Stimulated activated CD4-positive, alpha-beta T cell treated with anti-CD3 and anti-CD28 coated beads, TNF-alpha, amount 100 ng/mL, for 48 hours (primary cell): Measurements from ENCODE around the gene HDAC11.
A peak's percentile ranks its signal among the peaks of the same experiment; 100 is the strongest.
"Not testable (repeated sequence)": the region's sequence is repeated elsewhere in the genome, so short reads cannot be mapped to it uniquely, and the experiment has no call there.

ENCODE experiments used
- DNase-seq, 3 donors: peaks; one replicate each; pipeline ENCODE4 v3.0.0-alpha.2; 2020; ENCODE audit warnings: low read depth in 3 of 3

Gene HDAC11

DNA sequence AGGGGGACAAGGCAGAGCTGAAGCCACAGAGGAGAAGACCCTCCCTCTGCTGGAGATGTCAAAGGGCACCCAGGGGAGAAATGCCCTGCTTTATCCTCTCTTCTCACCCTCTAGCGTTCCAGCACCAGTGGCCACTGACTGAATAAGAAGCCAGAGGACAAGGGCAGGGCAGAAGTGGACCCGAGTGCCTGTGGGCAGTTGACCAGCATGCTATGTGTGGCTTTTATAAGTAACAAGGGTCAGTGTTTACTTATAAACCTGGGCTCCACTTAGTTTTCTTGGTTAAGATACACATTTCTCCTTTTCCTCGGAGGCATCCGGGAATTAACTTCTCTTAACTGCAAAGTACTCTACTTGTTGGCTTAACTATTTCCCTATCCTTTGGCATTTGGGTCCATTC lies 13.3 kb upstream of the HDAC11 start:
- no peak for DNase-seq

DNA sequence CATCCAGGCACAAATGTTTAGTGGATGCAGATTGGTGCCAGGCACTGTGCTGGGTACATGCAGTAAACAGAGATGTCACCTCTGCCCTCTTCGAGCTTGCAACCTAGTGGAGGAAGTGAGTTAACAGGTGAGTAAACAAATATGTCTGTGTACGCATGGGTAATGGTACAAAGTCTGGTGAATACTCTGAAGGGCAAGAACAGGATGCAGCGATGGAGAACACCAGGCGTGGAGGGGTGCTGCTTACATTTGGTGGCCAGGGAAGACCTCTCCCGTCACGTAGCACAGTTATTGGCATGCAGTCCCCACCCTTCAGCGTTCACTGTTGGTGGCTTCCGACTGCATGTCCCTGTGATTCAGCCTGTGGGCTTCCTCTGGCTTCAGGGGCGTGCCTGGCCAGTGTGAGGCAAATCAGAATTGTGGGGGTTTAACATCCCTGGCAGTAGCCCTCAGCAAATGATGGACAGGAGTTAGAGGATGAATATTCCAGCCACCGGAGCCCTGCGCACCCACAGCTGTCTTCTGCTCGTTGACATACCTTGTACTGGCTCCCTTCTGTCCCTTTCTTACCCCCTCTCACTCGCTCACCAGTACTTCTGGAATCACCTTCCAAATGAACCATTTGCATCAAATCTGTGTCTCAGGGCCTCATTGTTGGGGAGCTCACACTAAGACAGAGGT lies 9.1 kb upstream of the HDAC11 start:
- DNase-seq, result no peak

DNA sequence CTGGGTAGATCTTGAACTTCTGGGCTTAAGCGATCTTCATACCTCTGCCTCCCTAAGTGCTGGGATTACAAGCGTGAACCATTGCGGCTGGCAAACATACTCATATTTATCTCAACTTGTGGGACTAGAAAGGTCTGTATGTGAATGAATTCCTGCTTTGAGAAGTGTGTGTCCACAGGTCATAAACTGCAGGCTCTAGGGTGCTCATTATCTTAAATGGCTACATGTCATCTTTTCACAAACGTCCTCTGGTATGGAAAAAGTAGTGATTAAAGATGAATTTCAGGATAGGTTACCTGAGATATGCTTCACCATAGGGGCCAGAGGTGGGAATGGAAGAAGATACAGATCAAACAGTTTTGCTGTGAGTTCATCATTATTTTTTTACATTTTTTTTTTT lies 7.8 kb upstream of the HDAC11 start:
- no peak for DNase-seq

DNA sequence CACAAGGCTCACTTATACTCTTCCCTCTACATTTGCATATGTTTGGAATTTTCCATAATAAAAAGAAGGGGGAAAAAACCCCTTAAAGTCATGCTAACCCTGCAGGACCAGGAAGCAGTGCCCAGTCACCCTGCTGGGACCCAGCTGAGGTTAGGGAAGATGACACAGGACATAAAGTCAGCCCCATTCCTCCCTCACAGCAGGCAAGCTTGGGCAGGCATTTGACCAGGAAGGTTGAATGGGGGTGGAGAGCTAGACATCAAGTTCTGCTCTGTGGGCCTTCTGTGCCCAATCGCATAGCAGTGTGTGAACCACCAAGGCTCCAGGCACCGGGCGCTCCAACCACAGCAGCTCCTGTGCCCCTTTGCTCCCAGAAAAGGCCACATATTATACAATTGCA lies 7.1 kb upstream of the HDAC11 start:
- DNase-seq, result no peak

DNA sequence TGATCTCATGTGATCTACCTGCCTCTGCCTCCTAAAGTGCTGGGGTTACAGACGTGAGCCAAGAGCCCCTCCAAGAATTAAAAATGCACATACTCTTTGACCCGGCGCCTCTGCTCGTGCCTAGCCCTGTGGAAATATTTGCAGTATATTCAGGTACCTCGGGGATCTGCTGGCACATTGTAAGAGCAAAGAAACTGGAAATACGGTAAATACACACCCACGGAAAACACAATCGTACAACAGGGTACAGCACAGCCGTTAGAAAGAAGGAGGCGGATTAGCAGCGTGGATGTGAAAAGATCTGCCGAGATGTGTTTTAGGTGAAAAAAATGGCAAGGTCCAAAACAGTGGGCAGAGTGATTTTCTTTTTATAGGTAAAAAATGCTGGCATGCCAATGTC lies 6.1 kb upstream of the HDAC11 start:
- no peak for DNase-seq

DNA sequence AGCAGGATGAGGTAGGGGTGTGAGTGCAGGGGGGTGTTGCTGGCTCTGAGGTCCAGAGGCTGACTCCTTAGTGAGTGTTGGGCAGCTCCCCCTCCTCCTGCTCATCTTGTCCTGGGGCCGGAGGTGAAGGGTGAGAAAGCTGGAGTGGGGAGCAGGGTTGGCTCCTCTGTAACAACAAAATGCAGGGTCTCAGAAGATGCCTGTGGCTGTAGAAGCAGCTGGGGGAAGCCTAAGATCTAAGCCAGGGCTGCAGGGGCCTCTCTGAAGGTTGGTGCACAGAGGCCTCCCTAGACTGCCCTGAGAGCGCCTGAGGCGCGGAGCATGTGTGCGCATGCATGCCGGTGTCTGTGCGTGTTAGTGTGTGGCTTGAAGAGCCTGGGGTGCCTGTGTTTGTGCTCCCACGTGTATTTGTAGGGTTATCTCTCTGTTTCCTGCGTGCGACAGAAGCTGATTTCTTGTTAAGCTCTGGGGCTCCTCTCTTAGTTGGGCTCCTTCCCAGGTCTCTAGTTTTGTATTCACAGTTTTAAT lies 5.3 kb upstream of the HDAC11 start:
- DNase-seq, result no peak

DNA sequence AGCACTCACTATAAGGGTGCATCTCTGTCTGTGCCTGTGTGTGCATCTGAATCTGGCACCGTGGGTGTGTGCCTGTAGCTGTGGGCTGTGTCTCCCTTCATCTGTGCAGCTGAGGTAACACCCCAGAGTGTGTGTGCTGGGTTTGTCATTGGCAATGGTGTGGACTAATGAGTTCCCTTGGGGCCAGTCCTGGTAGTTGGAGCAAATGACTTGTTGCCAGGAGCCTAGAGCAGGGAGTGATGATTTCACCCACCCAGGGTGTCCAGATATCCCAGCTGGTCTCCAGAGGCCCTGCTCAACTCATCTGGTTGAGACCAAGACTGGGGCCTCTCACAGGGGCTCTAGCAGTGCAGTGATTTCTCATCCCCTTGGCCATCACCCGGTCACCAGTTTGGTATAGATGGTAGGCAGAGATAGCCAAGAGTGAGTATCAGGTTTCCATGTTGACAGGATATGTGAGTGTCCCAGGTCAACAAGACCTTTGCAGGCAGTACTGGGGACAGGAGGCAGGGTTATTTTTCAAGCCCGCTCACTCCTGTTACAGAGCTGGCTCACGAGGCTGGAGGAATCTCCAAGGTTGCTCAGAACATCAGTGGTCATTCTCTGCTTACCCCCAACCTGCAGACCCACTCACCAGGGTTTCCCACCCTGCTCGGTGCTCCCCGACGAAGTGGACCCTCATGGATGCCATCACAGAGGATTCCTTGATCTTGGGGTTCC lies 4.1 kb upstream of the HDAC11 start:
- no peak for DNase-seq

DNA sequence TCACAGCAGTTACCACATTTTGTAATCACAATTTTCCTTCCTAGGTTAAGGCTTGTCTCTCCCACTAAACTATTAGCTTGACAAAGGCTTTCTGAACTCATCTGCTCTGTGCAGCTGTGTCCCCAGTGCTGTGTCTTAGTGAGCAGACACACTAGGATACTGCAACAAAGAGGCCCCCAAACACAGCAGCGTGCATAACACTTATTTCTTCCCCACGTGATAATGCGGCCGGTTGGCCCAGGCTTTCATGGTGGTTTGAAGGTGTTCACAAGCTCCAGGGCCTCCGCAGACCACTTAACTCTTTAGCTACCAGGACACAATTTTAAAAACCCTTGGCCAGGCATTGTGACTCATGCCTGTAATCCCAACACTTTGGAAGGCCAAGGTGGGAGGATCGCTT lies 2.2 kb upstream of the HDAC11 start:
- no peak for DNase-seq

DNA sequence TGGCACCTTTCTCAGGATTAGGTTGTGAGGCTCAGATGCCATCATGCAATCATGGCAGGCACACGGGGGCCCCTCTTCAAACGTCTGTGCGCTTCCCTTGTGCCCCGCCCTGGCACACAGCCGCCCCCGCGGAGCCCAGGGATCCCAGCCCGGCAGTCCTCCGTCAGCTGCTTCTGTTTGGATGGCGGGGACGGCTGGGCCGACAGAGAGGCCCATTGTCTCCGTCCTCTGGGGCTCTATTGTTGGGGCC lies 849 bp upstream of the HDAC11 start:
- DNase-seq, result peak in 2 of 3 donors; percentile 22 to 47

DNA sequence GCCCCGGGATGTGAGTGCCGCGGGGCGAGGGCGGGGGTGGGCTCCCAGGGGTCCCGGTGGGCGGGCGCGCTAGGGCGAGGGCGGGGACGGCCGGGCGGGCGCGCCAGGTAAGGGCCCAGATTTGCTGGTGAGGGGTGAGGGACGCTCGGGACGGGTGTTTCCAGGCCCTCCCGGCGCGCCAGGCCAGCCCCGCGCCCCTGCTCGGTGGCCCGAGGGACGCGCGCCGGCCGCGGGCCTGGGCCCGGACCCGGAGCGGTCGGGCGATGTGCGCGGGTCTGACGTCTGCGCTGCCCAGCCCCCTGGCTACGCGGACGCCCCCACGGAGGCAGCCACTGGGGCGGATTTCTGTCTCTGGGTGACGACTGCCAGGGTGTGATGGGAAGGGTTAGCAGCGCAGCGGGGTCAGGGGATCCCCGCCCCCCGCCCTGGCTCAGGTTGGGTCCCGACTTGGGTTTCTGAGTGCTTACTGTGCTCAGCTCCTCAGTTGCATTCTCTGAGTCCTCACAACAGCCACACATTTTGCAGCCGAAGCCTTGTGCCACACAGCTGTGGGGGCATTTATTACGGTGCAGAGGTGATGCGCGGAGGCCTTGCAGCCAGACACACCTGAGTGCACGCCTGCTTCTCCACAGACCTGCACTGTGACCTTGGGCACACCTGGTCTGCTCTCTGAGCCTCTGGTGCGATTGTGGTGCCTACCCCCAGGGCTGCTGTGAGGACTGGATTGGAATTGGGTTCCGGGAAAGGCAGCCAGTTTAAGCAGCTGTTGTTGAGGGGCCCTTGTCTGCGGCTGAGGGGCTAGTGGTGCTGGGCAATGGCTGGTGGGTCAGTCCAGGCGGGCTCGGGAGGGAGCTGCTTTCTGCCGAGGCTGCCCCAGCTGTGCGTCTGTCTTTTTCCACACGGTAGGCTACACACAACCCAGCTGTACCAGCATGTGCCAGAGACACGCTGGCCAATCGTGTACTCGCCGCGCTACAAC lies 523 bp downstream of the HDAC11 start:
- DNase-seq, result peak in 1 of 3 donors; percentile 27

DNA sequence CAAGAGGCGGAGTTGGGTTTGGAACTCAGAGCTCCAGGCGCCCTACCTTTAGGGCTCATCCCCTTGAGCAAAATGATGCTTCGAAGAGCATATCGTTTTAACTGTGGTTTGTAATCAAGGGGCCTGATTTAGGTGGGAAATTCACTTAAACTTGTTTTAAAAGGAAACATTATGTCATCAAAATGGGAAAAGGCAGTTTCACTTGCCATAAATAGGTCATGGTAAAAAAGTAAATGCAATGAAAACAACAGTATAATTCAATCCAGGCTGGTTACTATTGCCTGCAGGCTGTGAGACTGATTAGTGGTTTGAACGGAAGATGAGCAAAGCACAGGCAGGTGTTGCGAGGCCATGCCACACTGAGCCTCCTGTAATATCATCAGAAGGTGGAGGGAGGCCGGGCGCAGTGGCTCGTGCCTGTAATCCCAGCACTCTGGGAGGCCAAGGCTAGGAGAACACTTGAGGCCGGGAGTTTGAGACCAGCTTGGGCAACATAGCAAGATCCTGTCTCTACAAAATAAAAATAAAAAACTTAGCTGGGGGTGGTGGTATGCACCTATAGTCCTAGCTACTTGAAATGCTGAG lies 2.1 kb downstream of the HDAC11 start:
- no peak for DNase-seq

DNA sequence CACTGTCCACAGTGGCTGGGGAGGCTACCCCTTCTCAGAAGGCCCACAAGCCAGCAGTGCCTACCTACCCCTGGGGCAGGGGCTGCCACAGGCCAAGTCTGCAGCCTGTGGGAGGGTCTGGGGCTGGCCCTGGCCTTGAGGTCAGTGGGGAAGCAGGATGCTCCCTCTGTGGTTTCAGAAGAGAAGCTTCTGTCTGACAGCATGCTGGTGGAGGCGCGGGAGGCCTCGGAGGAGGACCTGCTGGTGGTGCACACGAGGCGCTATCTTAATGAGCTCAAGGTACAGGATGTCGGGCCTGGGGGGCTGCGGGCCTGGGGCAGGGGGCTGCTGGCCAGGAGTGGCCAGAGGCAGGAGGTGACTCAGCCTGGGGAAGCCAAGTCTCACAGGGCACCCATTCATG lies 3.2 kb downstream of the HDAC11 start:
- no peak for DNase-seq

DNA sequence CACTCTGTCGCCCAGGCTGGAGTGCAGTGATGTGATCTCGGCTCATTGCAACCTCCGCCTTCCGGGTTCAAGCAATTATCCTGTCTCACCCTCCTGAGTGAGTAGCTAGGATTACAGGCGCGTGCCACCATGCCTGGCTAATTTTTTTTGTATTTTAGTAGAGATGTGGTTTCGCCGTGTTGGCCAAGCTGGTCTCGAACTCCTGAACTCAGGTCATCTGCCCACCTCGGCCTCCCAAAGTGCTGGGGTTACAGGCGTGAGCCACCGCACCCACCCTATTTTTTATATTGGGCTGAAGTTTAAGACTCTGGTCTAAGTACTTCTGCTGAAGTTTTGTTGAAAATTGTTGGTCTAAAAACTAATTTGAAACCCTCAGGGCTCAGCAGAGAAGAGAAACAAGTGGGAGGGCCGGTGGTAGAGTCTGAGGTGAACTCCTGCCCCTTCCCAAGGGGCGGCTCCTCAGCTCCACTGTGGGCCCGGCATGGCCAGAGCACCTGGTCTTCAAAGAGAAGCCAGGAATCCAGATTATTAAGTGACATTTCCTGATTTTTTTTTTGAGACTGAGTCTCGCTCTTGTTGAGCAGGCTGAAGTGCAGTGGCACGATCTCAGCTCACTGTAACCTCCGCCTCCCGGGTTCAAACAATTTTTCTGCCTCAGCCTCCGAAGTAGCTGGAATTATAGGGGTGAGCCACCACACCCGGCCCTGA lies 4.0 kb downstream of the HDAC11 start:
- no peak for DNase-seq

DNA sequence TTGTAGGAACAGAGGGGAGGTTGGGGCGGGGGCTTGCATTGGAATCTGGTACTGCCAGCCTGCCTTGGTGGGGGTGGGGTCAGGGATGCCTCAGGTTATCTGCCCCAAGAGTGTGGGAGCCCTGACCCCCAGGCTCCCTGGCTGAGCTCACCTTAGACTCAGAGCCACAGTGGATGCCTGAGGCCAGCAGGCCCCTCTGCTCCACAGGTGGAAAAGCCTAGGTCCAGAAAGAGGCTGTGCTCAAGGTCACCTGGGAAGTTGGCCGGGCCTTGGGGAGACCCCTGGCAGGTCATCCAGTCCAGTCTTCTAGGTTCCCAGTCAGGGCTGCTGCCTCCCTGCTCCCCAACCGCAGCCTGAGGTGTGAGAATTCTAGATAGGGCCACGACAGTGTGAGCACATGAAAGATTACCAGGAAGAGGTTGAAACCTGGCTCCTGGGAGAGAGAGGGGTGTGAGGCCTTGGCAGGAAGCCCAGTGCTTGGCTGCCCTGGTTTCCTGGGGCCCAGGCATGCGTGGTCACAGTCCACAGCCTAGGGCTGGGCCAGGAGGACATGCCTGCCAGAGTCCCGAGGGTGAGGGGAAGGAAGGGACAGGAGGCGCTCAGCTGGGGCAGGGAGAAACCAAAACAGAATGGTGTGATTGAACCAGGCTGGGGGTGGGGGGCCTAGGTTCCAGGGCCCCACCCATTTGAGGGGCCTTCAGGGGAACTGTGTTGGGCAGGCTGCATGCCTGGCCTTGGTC lies 4.9 kb downstream of the HDAC11 start:
- DNase-seq, result no peak

DNA sequence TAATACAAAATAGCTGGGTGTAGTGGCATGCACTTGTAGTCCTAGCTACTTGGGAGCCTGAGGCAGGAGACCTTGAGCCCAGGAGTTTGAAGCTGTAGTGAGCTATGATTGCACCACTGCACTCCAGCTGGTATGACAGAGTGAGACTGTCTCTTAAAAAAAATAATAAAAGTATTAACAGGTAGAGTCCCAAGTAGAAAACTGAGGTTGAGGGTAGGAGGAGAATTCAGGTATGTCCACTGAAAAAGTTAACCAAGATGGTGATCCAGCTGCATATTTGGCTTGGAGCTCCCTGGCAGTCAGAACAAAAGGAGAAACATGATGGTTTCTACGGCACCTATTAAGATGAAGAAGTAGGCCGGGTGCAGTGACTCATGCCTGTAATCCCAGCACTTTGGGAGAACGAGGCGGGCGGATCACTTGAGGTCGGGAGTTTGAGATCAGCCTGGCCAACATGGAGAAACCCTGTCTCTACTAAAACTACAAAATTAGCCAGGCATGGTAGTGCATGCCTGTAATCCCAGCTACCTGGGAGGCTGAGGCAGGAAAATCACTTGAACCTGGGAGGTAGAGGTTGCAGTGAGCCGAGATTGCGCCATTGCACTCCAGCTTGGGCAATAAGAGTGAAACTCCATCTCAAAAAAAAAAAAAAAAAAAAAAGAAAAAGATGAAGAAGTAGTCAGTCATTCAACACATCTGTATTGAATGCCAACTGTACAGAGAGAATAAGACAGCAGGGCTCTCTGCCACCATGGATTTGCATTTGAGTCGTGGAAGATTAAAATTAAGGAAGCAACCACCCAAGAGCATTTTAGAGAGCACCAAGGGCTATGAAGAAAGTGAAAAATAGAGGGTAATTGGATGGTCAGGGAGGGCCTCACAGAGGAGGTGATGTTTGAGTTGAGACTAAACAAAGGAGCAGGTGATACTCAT lies 5.8 kb downstream of the HDAC11 start:
- DNase-seq, result not testable (repeated sequence)

DNA sequence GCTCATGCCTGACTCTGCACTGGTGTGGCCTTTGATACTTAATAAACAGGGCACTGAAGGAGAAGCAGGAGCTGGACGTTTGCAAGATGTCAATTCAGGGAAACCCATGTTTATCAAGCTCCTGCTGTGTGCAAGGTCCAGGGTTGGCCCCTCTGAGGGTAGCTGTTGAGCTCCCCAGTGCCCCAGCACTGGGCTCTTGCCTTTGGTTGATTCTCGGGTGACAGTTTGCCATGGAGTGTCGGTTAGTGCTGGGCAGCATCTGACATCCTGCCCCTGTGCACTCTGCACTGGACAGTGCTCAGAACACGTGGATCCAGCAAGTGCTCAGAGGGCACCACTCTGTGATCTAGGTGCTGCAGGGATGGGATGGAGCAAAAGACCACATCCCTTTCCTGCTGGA lies 7.3 kb downstream of the HDAC11 start:
- DNase-seq, result no peak

DNA sequence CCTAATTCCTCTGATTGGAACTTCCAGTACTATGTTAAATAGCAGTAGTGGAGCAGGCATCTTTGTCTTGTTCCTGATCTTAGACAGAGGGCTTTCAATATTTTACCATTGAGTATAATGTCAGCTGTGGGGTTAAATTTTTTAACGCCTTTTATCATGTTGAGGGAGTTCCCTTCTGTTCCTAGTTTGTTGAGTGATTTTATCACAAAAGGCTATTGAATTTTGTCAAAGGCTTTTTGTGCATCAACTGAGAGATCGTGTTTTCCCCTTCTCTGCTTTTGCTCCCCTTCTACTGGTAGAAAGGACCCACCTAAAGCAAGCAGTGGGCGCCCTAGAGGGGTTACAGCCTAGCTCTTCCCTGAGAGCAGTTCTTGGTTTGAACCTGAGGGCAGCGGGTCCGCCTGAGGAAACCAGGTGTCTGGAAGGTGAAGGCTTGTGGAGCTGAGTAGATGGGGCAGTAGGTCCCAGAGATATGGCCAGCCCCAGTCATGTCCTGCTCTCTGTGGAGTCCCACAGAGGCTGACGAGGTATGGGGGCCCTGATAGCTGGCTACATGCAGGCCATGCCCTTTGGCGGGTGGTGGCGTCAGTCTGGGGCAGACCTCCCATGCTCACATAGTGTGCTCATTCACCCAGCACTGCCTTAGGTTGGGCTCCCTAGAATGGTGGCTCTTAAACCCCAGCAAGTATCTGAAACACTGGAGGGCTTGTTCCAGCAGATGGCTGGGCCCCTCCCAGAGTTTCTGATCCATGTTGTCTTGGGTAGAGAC lies 11.3 kb downstream of the HDAC11 start:
- DNase-seq, result no peak

DNA sequence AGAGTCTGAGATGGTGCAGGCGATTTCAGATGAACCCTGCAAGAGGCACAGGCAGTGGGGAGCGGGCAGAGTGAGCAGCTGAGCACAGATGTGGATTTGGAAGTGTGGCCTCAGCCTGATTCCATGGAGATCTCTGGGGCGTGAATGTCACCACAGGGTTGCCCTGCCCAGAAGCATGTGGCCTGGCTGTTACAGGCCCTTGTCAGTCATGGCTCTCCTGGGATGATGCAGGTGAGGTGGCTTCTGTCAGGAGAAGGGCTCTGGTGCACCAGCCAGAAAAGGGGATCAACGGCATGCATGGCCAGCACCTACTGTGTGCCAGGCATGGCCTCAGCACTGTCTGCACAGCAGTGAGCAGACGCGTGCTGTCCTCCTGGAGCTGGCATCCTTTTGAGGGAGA lies 11.9 kb downstream of the HDAC11 start:
- no peak for DNase-seq
